K562 (cell line): Measurements from ENCODE around the gene RUNX1. TPM values are rescaled to one million over a fixed set of nuclear protein-coding genes. Genes with fewer than 3 reads are reported as not detected.

Experiments used
- MTA1 ChIP-seq: fragments of 450-650 bp; IDR thresholded peaks from 2 replicates; pipeline ENCODE4 v1.6.1; 2017; ENCODE audit warnings: borderline replicate concordance
- NBN ChIP-seq: fragments of 450-650 bp; IDR thresholded peaks from 2 replicates; pipeline ENCODE4 v1.6.1; 2016; ENCODE audit warnings: low read depth, mild to moderate bottlenecking
- PHTF2 ChIP-seq: fragments of 250-450 bp; sonication (Bioruptor Pico); IDR thresholded peaks from 2 replicates; pipeline ENCODE4 v1.5.0; 2021; ENCODE audit warnings: mild to moderate bottlenecking
- POU5F1 ChIP-seq: fragments of 150-350 bp; IDR thresholded peaks from 2 replicates; pipeline ENCODE4 v1.6.1; 2014; ENCODE audit warnings: borderline replicate concordance, low read length, low read depth, mild to moderate bottlenecking; ENCODE audit not compliant: partially characterized antibody
- SOX6 ChIP-seq: fragments of 450-650 bp; IDR thresholded peaks from 2 replicates; pipeline ENCODE4 v1.6.1; 2014; ENCODE audit warnings: mild to moderate bottlenecking
- SP2 ChIP-seq: IDR thresholded peaks from 2 replicates; pipeline ENCODE4 v1.6.1; 2011; ENCODE audit warnings: mild to moderate bottlenecking, low read depth, low read length, moderate library complexity; ENCODE audit not compliant: poor library complexity, severe bottlenecking; ENCODE audit errors: extremely low read depth
- TCFL5 ChIP-seq: fragments of 250-450 bp; sonication (Bioruptor Pico); conservative IDR thresholded peaks from 2 replicates; pipeline ENCODE4 v1.6.1; 2021; ENCODE audit warnings: mild to moderate bottlenecking, moderate library complexity, matching md5 sums
- YBX1 ChIP-seq: fragments of 450-650 bp; IDR thresholded peaks from 2 replicates; pipeline ENCODE4 v1.7.1; 2016; ENCODE audit warnings: mild to moderate bottlenecking
- ZBTB8A ChIP-seq: fragments of 450-650 bp; IDR thresholded peaks from 2 replicates; pipeline ENCODE4 v1.6.1; 2018; ENCODE audit warnings: mild to moderate bottlenecking, moderate library complexity; ENCODE audit not compliant: partially characterized antibody
- ZFP36 ChIP-seq: fragments of 150-350 bp; IDR thresholded peaks from 2 replicates; pipeline ENCODE4 v1.6.1; 2018; ENCODE audit warnings: low read length, low read depth; ENCODE audit not compliant: partially characterized antibody
- ZNF253 ChIP-seq: fragments of 250-450 bp; sonication (Bioruptor Pico); conservative IDR thresholded peaks from 2 replicates; pipeline ENCODE4 v1.6.1; 2021; ENCODE audit warnings: mild to moderate bottlenecking
- ZNF589 ChIP-seq: fragments of 200-800 bp; sonication (Bioruptor generic); IDR thresholded peaks from 2 replicates; pipeline ENCODE4 v1.6.1; 2016; ENCODE audit warnings: low read depth, missing genetic modification characterization, missing compliant biosample characterization
- ZZZ3 ChIP-seq: fragments of 450-650 bp; IDR thresholded peaks from 2 replicates; pipeline ENCODE4 v1.6.1; 2016; ENCODE audit warnings: antibody characterized with exemption, mild to moderate bottlenecking, moderate library complexity
- polyA plus RNA-seq, 8 experiments: library from polyadenylated mRNA; depleted of rRNA in 4 of 8; stranded (reverse) in 5 of 8; unstranded in 3 of 8; fragments of >200 nt; fragmentation: Nextera tagmentation in 2 of 8; fragmentation: Illumina TruSeq in 1 of 8; extraction: Ambion mirVana in 2 of 8; extraction: Trizol in 1 of 8; gene quantifications; 2 replicates each; pipeline versions ENCODE4 v1.2.1 to v1.2.3, GENCODE V29; 2011 to 2014; ENCODE audit warnings: inconsistent platforms in 1 of 8, missing spikeins in 1 of 8
- total RNA-seq, 7 experiments: library from RNA; depleted of rRNA in 6 of 7; stranded (reverse); fragments of >200 nt in 6 of 7; fragmentation: Illumina TruSeq in 2 of 7; extraction: Trizol in 2 of 7; gene quantifications; 2 replicates each; pipeline versions ENCODE4 v1.2.1 to v1.2.3, GENCODE V29; 2011 to 2021; ENCODE audit warnings: low replicate concordance in 1 of 7
- TF ChIP-seq, protein P1 (sequence below): sonication (generic); formaldehyde crosslinking; IDR thresholded peaks from 2 replicates; pipeline ENCODE4 v1.5.0; 2020; ENCODE audit warnings: missing genetic modification reagents
- TF ChIP-seq, protein P2 (sequence below): sonication (generic); formaldehyde crosslinking; IDR thresholded peaks from 2 replicates; pipeline ENCODE4 v1.9.0; 2022; ENCODE audit warnings: mild to moderate bottlenecking, missing genetic modification reagents
- TF ChIP-seq, protein P3 (sequence below), 3 experiments: fragments of 200-800 bp in 1 of 3; fragments of 250-450 bp in 1 of 3; fragments of 450-650 bp in 1 of 3; sonication (Bioruptor Pico) in 1 of 3; sonication (Bioruptor generic) in 1 of 3; formaldehyde crosslinking in 1 of 3; IDR thresholded peaks; 2 replicates each; pipeline versions ENCODE4 v1.6.1 to v1.8.0; 2016 to 2022; ENCODE audit warnings: mild to moderate bottlenecking in 2 of 3, missing genetic modification characterization in 2 of 3, missing compliant biosample characterization in 1 of 3, moderate library complexity in 1 of 3
- TF ChIP-seq, protein P4 (sequence below): sonication (generic); formaldehyde crosslinking; IDR thresholded peaks from 2 replicates; pipeline ENCODE4 v1.8.0; 2023; ENCODE audit warnings: mild to moderate bottlenecking, missing genetic modification reagents

Gene RUNX1
- total and polyA plus RNA-seq, 9 of the 15 experiments (the other 6 are each of a cell fraction or from before 2014, with no cell fraction given) = 2.2 to 68.6 (median 17.8) TPM

DNA sequence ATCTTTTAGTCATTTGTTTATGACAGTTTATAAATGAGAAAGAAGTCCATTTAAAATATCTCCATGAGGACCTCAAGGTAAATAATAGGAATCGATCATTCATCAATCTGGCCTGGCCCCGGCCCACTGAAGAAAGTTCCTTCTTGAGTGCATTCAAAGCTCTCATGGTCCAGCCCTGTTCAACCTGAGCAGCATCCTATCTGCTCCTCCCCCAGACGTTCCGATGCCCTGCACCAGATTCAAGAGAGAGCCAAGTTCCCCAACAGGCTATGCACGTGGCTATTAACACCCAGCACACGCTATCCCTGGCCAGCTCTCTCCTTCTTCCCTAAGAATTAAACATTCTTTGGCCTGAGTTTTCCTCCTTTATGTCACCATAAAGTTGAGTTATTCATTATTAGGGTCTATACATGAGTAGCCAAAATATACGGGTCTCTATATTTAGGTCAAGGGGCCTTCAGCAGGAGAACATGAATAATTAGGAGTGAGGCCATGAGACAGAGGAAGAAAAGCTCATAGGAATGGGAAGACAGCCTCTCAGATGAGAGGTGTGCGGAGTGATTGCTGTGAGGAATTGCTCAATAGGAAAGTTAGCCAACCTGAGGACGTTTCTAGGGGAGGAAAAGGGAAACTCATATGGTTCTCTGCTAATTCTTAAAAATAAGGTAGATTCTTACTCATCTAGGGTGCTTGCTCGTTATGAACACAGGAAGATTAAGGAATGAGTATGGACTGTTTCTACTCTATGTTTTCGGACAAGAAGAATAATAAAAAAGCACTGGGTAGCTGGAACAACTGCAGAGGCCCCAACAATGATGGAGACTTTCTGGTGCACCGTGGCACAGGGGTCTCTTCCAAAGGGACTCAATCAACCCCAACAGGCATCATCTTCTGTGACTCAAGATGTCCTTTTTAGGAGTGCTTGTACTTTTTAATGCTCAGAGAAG is 23.6 kb downstream of the RUNX1 start (continued):
- TF ChIP-seq TCFL5 (CRISPR knock-in tag) = no peak
- no peak for TF ChIP-seq PHTF2 (CRISPR knock-in tag)
- no peak for TF ChIP-seq ZNF253 (CRISPR knock-in tag)
- no peak; the same call in 1 of the 2 replicates for TF ChIP-seq ZNF589 (CRISPR knock-in tag)
- TF ChIP-seq, protein P1, sequence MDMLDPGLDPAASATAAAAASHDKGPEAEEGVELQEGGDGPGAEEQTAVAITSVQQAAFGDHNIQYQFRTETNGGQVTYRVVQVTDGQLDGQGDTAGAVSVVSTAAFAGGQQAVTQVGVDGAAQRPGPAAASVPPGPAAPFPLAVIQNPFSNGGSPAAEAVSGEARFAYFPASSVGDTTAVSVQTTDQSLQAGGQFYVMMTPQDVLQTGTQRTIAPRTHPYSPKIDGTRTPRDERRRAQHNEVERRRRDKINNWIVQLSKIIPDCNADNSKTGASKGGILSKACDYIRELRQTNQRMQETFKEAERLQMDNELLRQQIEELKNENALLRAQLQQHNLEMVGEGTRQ (CRISPR knock-in tag) = no peak
- TF ChIP-seq NBN = no peak
- TF ChIP-seq, protein P2, sequence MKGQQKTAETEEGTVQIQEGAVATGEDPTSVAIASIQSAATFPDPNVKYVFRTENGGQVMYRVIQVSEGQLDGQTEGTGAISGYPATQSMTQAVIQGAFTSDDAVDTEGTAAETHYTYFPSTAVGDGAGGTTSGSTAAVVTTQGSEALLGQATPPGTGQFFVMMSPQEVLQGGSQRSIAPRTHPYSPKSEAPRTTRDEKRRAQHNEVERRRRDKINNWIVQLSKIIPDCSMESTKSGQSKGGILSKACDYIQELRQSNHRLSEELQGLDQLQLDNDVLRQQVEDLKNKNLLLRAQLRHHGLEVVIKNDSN (CRISPR knock-in tag) = no peak
- no peak for TF ChIP-seq SOX6
- TF ChIP-seq MTA1 = no peak
- TF ChIP-seq, protein P3, sequence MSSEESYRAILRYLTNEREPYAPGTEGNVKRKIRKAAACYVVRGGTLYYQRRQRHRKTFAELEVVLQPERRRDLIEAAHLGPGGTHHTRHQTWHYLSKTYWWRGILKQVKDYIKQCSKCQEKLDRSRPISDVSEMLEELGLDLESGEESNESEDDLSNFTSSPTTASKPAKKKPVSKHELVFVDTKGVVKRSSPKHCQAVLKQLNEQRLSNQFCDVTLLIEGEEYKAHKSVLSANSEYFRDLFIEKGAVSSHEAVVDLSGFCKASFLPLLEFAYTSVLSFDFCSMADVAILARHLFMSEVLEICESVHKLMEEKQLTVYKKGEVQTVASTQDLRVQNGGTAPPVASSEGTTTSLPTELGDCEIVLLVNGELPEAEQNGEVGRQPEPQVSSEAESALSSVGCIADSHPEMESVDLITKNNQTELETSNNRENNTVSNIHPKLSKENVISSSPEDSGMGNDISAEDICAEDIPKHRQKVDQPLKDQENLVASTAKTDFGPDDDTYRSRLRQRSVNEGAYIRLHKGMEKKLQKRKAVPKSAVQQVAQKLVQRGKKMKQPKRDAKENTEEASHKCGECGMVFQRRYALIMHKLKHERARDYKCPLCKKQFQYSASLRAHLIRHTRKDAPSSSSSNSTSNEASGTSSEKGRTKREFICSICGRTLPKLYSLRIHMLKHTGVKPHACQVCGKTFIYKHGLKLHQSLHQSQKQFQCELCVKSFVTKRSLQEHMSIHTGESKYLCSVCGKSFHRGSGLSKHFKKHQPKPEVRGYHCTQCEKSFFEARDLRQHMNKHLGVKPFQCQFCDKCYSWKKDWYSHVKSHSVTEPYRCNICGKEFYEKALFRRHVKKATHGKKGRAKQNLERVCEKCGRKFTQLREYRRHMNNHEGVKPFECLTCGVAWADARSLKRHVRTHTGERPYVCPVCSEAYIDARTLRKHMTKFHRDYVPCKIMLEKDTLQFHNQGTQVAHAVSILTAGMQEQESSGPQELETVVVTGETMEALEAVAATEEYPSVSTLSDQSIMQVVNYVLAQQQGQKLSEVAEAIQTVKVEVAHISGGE (CRISPR knock-in tag; IDR thresholded peaks at IDR 0.05) = no peak
- TF ChIP-seq SP2 = no peak
- TF ChIP-seq POU5F1 = no peak
- TF ChIP-seq ZZZ3 = no peak
- TF ChIP-seq ZFP36 = no peak
- TF ChIP-seq ZBTB8A = no peak
- TF ChIP-seq, protein P4, sequence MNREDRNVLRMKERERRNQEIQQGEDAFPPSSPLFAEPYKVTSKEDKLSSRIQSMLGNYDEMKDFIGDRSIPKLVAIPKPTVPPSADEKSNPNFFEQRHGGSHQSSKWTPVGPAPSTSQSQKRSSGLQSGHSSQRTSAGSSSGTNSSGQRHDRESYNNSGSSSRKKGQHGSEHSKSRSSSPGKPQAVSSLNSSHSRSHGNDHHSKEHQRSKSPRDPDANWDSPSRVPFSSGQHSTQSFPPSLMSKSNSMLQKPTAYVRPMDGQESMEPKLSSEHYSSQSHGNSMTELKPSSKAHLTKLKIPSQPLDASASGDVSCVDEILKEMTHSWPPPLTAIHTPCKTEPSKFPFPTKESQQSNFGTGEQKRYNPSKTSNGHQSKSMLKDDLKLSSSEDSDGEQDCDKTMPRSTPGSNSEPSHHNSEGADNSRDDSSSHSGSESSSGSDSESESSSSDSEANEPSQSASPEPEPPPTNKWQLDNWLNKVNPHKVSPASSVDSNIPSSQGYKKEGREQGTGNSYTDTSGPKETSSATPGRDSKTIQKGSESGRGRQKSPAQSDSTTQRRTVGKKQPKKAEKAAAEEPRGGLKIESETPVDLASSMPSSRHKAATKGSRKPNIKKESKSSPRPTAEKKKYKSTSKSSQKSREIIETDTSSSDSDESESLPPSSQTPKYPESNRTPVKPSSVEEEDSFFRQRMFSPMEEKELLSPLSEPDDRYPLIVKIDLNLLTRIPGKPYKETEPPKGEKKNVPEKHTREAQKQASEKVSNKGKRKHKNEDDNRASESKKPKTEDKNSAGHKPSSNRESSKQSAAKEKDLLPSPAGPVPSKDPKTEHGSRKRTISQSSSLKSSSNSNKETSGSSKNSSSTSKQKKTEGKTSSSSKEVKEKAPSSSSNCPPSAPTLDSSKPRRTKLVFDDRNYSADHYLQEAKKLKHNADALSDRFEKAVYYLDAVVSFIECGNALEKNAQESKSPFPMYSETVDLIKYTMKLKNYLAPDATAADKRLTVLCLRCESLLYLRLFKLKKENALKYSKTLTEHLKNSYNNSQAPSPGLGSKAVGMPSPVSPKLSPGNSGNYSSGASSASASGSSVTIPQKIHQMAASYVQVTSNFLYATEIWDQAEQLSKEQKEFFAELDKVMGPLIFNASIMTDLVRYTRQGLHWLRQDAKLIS (CRISPR knock-in tag) = no peak
- TF ChIP-seq YBX1 = no peak
